HCT116 (cell line): ENCODE measurements around the gene HYAL1. TPM values are rescaled to one million over a fixed set of nuclear protein-coding genes. Genes with fewer than 3 reads are reported as not detected.

Source experiments
- ATAC-seq: fragments of 200-7000 bp; cut with Tn5 transposase; 2 replicates; pipeline ENCODE4 v1.9.1; 2020; ENCODE audit warnings: mild to moderate bottlenecking, moderate library complexity
- BruUV-seq: library from RNA; stranded (reverse); fragments of 400-500 nt; replicated peaks from 2 replicates; lab custom pipeline; 2021; lab: Mats Ljungman, UMichigan
- CTCF ChIA-PET: fragments of 300-600 bp; sonication (Branson Sonifier 250); formaldehyde crosslinking; loops from one replicate; lab custom pipeline; 2021; ENCODE audit warnings: antibody characterized with exemption; lab: Charles Lee
- POLR2A ChIA-PET: fragments of 300-600, 350-600 bp; sonication (Branson Sonifier 250); formaldehyde crosslinking; loops from one replicate; lab custom pipeline; 2021; ENCODE audit warnings: antibody characterized with exemption; lab: Charles Lee
- RAD21 ChIA-PET, 2 experiments: fragments of 300-600 bp; sonication (Branson Sonifier 250); formaldehyde crosslinking; loops; one replicate each; lab custom pipeline; 2023; ENCODE audit warnings: low total read pairs in 2 of 2; ENCODE audit not compliant: uncharacterized antibody in 2 of 2, unreplicated experiment in 2 of 2, low non-redundant PET in 1 of 2; lab: Charles Lee
- DNase-seq: peaks from one replicate; pipeline ENCODE4 v3.0.0-alpha.2; 2010; ENCODE audit warnings: low read depth, low spot score
- H2AFZ ChIP-seq: fragments of 200-600 bp; shearing (Covaris generic), sonication (generic); 2 replicates; pipeline ENCODE4 v1.6.1; 2017; ENCODE audit warnings: low read depth, mixed run types, mixed read lengths, antibody characterized with exemption, low read length; ENCODE audit not compliant: poor library complexity, severe bottlenecking
- H3K27ac ChIP-seq: 2 replicates; pipeline ENCODE4 v1.5.1; 2012; ENCODE audit warnings: low read depth, low read length
- H3K27me3 ChIP-seq: fragments of 200-600 bp; sonication (generic); 2 replicates; pipeline ENCODE4 v1.6.1; 2016; ENCODE audit warnings: mixed run types, low read length, mixed read lengths; ENCODE audit not compliant: insufficient read depth
- H3K36me3 ChIP-seq, 2 experiments: fragments of 200-500 bp in 1 of 2; fragments of 200-600 bp in 1 of 2; sonication (Bioruptor generic) in 1 of 2; sonication (generic) in 1 of 2; 2 replicates each; pipeline versions ENCODE4 v1.5.1 to v1.6.1; 2014 to 2016; ENCODE audit warnings: low read length in 2 of 2, inconsistent platforms in 1 of 2, mixed read lengths in 1 of 2, mixed run types in 1 of 2; ENCODE audit not compliant: insufficient read depth in 2 of 2, control insufficient read depth in 1 of 2
- H3K4me1 ChIP-seq, 2 experiments: fragments of 200-600 bp in 1 of 2; sonication (generic) in 1 of 2; 2 replicates each; pipeline versions ENCODE4 v1.5.1 to v1.6.1; 2012 to 2017; ENCODE audit warnings: low read length in 2 of 2, inconsistent platforms in 1 of 2, mild to moderate bottlenecking in 1 of 2, mixed read lengths in 1 of 2, mixed run types in 1 of 2, moderate library complexity in 1 of 2; ENCODE audit not compliant: insufficient read depth in 2 of 2, control insufficient read depth in 1 of 2
- H3K4me2 ChIP-seq: fragments of 200-600 bp; sonication (generic); 2 replicates; pipeline ENCODE4 v1.6.1; 2017; ENCODE audit warnings: mixed run types, low read length, mixed read lengths
- H3K4me3 ChIP-seq, 2 experiments: fragments of 200-600 bp in 1 of 2; sonication (generic) in 1 of 2; replicated peaks in 1 of 2; 2 replicates each; pipeline ENCODE4 v1.5.1; 2011 to 2016; ENCODE audit warnings: low read length in 2 of 2, control low read depth in 1 of 2, low read depth in 1 of 2, mild to moderate bottlenecking in 1 of 2, mixed read lengths in 1 of 2, mixed run types in 1 of 2
- H3K79me2 ChIP-seq: fragments of 200-600 bp; sonication (generic); 2 replicates; pipeline ENCODE4 v1.6.1; 2017; ENCODE audit warnings: mild to moderate bottlenecking, mixed run types, low read length, moderate library complexity, mixed read lengths; ENCODE audit not compliant: insufficient read depth
- H3K9ac ChIP-seq: fragments of 200-600 bp; sonication (generic); 2 replicates; pipeline ENCODE4 v1.6.1; 2016; ENCODE audit warnings: low read length, mixed read lengths
- H3K9me2 ChIP-seq: fragments of 200-600 bp; sonication (generic), shearing (Covaris generic); 2 replicates; pipeline ENCODE4 v1.6.1; 2017; ENCODE audit warnings: mixed run types, mild to moderate bottlenecking, moderate library complexity; ENCODE audit not compliant: insufficient read depth
- H3K9me3 ChIP-seq, 2 experiments: fragments of 200-500 bp in 1 of 2; fragments of 200-600 bp in 1 of 2; sonication (Bioruptor generic) in 1 of 2; sonication (generic) in 1 of 2; 2 replicates each; pipeline ENCODE4 v1.6.1; 2014 to 2017; ENCODE audit warnings: low read length in 2 of 2, mixed read lengths in 2 of 2, inconsistent platforms in 1 of 2, low read depth in 1 of 2, mild to moderate bottlenecking in 1 of 2, mixed run types in 1 of 2, moderate library complexity in 1 of 2; ENCODE audit not compliant: control insufficient read depth in 1 of 2, insufficient read depth in 1 of 2
- H4K20me1 ChIP-seq: fragments of 200-600 bp; sonication (generic), shearing (Covaris generic); 2 replicates; pipeline ENCODE4 v1.6.1; 2017; ENCODE audit warnings: mixed run types, mild to moderate bottlenecking, moderate library complexity; ENCODE audit not compliant: insufficient read depth
- CBX3 ChIP-seq: IDR thresholded peaks from 2 replicates; pipeline ENCODE4 v1.6.1; 2012; ENCODE audit warnings: low read depth
- CEBPB ChIP-seq: IDR thresholded peaks from 2 replicates; pipeline ENCODE4 v1.6.1; 2012; ENCODE audit warnings: low read depth
- CTCF ChIP-seq, 3 experiments: fragments of 200-600 bp in 1 of 3; sonication (generic) in 1 of 3; IDR thresholded peaks in 2 of 3; conservative IDR thresholded peaks in 1 of 3; 2 replicates each; pipeline ENCODE4 v1.5.1; 2012 to 2017; ENCODE audit warnings: low read depth in 2 of 3, low read length in 2 of 3, antibody characterized with exemption in 1 of 3, borderline replicate concordance in 1 of 3, control low read depth in 1 of 3, mild to moderate bottlenecking in 1 of 3, mixed read lengths in 1 of 3, mixed run types in 1 of 3, moderate library complexity in 1 of 3; ENCODE audit not compliant: insufficient read depth in 1 of 3
- ELF1 ChIP-seq: IDR thresholded peaks from 2 replicates; pipeline ENCODE4 v1.6.1; 2012; ENCODE audit warnings: low read depth, borderline replicate concordance
- EZH2 ChIP-seq: fragments of 200-600 bp; sonication (generic); IDR thresholded peaks from 2 replicates; pipeline ENCODE4 v1.6.1; 2017; ENCODE audit warnings: antibody characterized with exemption, mixed run types
- FOSL1 ChIP-seq: IDR thresholded peaks from 2 replicates; pipeline ENCODE4 v1.6.1; 2012; ENCODE audit warnings: low read depth
- MAX ChIP-seq: IDR thresholded peaks from 2 replicates; pipeline ENCODE4 v1.6.1; 2012
- POLR2A ChIP-seq: IDR thresholded peaks from 2 replicates; pipeline ENCODE4 v1.7.0; 2011; ENCODE audit warnings: borderline replicate concordance; ENCODE audit not compliant: insufficient read depth, insufficient read length; ENCODE audit errors: extremely low read depth
- POLR2AphosphoS5 ChIP-seq: IDR thresholded peaks from 2 replicates; pipeline ENCODE4 v1.6.1; 2011; ENCODE audit warnings: mild to moderate bottlenecking, low read depth, low read length, moderate library complexity
- RAD21 ChIP-seq: IDR thresholded peaks from 2 replicates; pipeline ENCODE4 v1.6.1; 2012; ENCODE audit warnings: low read depth, mild to moderate bottlenecking
- SP1 ChIP-seq: IDR thresholded peaks from 2 replicates; pipeline ENCODE4 v1.6.1; 2012; ENCODE audit warnings: low read depth
- YY1 ChIP-seq: IDR thresholded peaks from 2 replicates; pipeline ENCODE4 v1.6.1; 2011; ENCODE audit warnings: low read length, low read depth, moderate library complexity, mild to moderate bottlenecking; ENCODE audit not compliant: insufficient replicate concordance; ENCODE audit errors: extremely low read depth
- ZNF274 ChIP-seq: fragments of 200-500 bp; sonication (Bioruptor generic); IDR thresholded peaks from 2 replicates; pipeline ENCODE4 v1.6.1; 2014; ENCODE audit warnings: mild to moderate bottlenecking, low read depth, low read length, inconsistent platforms
- intact Hi-C: fragments of 100-400 bp; cut with micrococcal nuclease; formaldehyde crosslinking; loops from 2 replicates; pipeline ENCODE4 v1.10.0; 2022
- total RNA-seq: library from RNA; stranded (reverse); gene quantifications from one replicate; pipeline ENCODE4 v1.2.1, GENCODE V29; 2021; ENCODE audit not compliant: unreplicated experiment

The HYAL1 gene
- total RNA-seq, 1 experiment from 2014 or later, result 6.1 TPM

- ATAC-seq (no peak), DNase-seq (no peak)
- Histone ChIP-seq H4K20me1 (no peaks in the 10 kb centered on the region), H3K9me3 (no peaks in the 10 kb centered on the region), H3K27me3 (no peaks in the 10 kb centered on the region), H3K27ac (no peak overlapping the region), H2AFZ (no peak overlapping the region), H3K9ac (no peak overlapping the region), H3K36me3 (no peaks in the 10 kb centered on the region), H3K4me1 (peaks cover 16 to 26% of the 10 kb centered on the region in 2 experiments; a peak in 3 of 4 replicates), H3K4me2 (no peak overlapping the region), H3K9me2 (no peaks in the 10 kb centered on the region), H3K79me2 (no peaks in the 10 kb centered on the region), H3K4me3 (no peak overlapping the region)
- no TSS peak for BruUV-seq
- RAD21 ChIA-PET, result no interaction called here
- TF ChIP-seq ELF1, result no peak
- no peak for TF ChIP-seq POLR2AphosphoS5
- TF ChIP-seq RAD21, result no peak
- TF ChIP-seq YY1, result no peak
- no peak for TF ChIP-seq POLR2A
- no peak for TF ChIP-seq MAX
- no peak for TF ChIP-seq ZNF274
- TF ChIP-seq CTCF (IDR thresholded peaks at IDR 0.05 in 2 of 3, conservative IDR thresholded peaks at IDR 0.05 in 1 of 3; ENCODE audit: borderline replicate concordance in 1 of 3, insufficient read depth in 1 of 3, low read depth in 2 of 3, low read length in 2 of 3), result no peak
- no peak for TF ChIP-seq CBX3
- TF ChIP-seq EZH2, result no peak
- TF ChIP-seq FOSL1, result no peak
- no peak for TF ChIP-seq SP1
- TF ChIP-seq CEBPB, result no peak
- CTCF ChIA-PET, result interaction anchor here (1.7 kb wide), 1 partner anchor 47 kb away, joined by 3 read pairs; no protein-coding TSS in a partner anchor
- intact Hi-C loops, result no loop called here
- POLR2A ChIA-PET, result no interaction called here
Measured at GRCh38 chr3:50276762-50277101, 26.6 kb downstream of the HYAL1 start.
